ENCODE results near the gene GNAO1. TPM values are rescaled to one million over a fixed set of nuclear protein-coding genes. Genes with fewer than 3 reads are reported as not detected.

Gene GNAO1
- total and polyA plus RNA-seq, 4 donors: 34.4 to 331 (median 177) TPM

GRCh38 chr16:56275076-56275475, 83.8 kb downstream of the GNAO1 start:
- Histone ChIP-seq H3K27ac (ENCODE audit: low read depth, low read length) (no peak overlapping the region), H3K9me3 (ENCODE audit: control insufficient read depth, insufficient read depth, low read length) (no peaks in the 10 kb centered on the region), H3K27me3 (ENCODE audit: control insufficient read depth, insufficient read depth, low read length) (no peaks in the 10 kb centered on the region), H3K36me3 (ENCODE audit: control insufficient read depth, insufficient read depth, low read length) (peaks cover 21% of the 10 kb centered on the region), H3K4me3 (ENCODE audit: low read depth, low read length) (no peak overlapping the region), H3K4me1 (ENCODE audit: control insufficient read depth, insufficient read depth, low read length) (peaks cover 17% of the 10 kb centered on the region)
- DNase-seq (ENCODE audit: low read depth in 4 of 6, low spot score in 6 of 6): no peak
- WGBS (ENCODE audit: insufficient coverage): no CpG with 5 or more reads among the region's 4 CpGs

DNA sequence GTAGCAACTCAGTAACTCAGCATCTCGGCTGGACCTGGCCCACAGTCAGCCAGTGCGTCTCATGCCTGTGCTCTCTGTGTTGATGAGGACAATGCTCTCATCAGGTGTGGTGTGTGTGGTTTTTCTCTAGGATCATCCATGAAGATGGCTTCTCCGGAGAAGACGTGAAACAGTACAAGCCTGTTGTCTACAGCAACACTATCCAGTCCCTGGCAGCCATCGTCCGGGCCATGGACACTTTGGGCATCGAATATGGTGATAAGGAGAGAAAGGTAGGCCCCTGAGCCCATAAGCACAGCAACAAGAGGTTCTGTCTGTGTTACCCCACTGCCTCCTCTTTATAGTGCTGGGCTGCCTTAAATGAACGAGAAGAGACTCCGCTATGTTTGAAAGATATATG, 84.5 kb downstream of the GNAO1 start:
- Histone ChIP-seq H3K4me3 (ENCODE audit: low read depth, low read length) (no peak overlapping the region), H3K27me3 (ENCODE audit: control insufficient read depth, insufficient read depth, low read length) (no peaks in the 10 kb centered on the region), H3K36me3 (ENCODE audit: control insufficient read depth, insufficient read depth, low read length) (peaks cover 27% of the 10 kb centered on the region), H3K4me1 (ENCODE audit: control insufficient read depth, insufficient read depth, low read length) (peaks cover 22% of the 10 kb centered on the region), H3K27ac (ENCODE audit: low read depth, low read length) (no peak overlapping the region), H3K9me3 (ENCODE audit: control insufficient read depth, insufficient read depth, low read length) (no peaks in the 10 kb centered on the region)
- no peak for DNase-seq (ENCODE audit: low read depth in 4 of 6, low spot score in 6 of 6)
- 90% methylated on average over 2 of the region's 9 CpGs for WGBS (ENCODE audit: insufficient coverage)

- Histone ChIP-seq H3K4me1 (ENCODE audit: control insufficient read depth, insufficient read depth, low read length) (peaks cover 29% of the 10 kb centered on the region), H3K9me3 (ENCODE audit: control insufficient read depth, insufficient read depth, low read length) (no peaks in the 10 kb centered on the region), H3K27ac (ENCODE audit: low read depth, low read length) (no peak overlapping the region), H3K27me3 (ENCODE audit: control insufficient read depth, insufficient read depth, low read length) (no peaks in the 10 kb centered on the region), H3K36me3 (ENCODE audit: control insufficient read depth, insufficient read depth, low read length) (peaks cover 29% of the 10 kb centered on the region), H3K4me3 (ENCODE audit: low read depth, low read length) (no peak overlapping the region)
- DNase-seq (ENCODE audit: low read depth in 4 of 6, low spot score in 6 of 6): no peak
- 28% methylated on average over 5 of the region's 5 CpGs for WGBS (ENCODE audit: insufficient coverage)
Measured at GRCh38 chr16:56277075-56277474, 85.8 kb downstream of the GNAO1 start.

DNA sequence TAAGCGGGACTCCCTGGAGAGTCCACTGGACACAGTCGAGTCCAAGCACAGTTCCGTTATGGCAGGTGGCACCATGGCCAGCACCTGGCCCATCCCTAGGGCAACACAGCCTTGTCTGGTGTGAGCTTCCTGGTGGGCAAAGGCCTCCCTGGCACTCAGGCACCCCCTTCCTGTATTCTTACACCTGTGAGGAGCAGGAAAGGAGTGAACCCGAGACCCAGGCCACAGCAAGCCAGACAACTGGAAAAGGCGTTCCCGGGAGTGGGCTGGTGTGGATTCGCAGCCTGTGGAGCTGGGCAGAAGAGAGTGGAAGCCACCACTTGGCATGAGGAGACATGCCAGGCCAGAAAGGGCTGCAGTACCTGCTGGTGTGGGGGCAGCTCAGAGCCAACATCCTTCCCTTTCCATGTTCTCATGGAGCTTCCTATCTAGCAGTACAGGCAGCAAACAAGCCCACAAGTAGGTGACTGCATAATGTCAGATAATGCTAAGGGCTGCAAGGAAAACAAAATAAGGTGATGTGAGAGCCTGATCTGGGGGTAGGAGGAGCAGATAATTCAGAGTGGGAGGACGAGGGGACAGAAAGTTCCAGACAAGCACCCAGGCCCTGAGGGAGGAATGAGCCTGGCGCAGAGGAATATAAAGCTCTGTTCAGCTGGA, 87.0 kb downstream of the GNAO1 start:
- no peak for DNase-seq (ENCODE audit: low read depth in 4 of 6, low spot score in 6 of 6)
- H3K27ac ChIP-seq (ENCODE audit: low read depth, low read length): no peak overlapping the region
- 94% methylated on average over 8 of the region's 9 CpGs for WGBS (ENCODE audit: insufficient coverage)

DNA sequence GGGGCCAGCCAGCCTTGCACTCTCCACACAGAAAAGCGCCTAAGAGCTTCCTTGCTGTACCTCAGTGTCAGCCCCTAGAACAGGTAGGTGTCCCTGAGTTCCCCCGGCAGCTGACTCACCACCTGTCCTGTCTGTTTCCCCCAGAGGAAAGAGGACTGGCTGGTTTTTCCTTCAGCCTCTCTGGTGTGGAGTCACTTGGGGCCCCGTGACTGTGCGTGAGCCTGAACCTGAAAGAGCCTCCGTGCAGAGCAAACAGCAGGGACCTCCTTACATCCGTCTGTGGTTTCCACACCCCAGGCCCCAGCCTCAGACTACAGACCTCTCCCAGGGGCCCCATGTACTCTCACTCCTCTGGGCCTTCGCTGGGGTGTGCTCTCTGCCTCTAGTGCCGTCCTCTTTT, 87.8 kb downstream of the GNAO1 start:
- WGBS (ENCODE audit: insufficient coverage): 82% methylated on average over 8 of the region's 8 CpGs
- Histone ChIP-seq H3K9me3 (ENCODE audit: control insufficient read depth, insufficient read depth, low read length) (no peaks in the 10 kb centered on the region), H3K4me1 (ENCODE audit: control insufficient read depth, insufficient read depth, low read length) (peaks cover 30% of the 10 kb centered on the region), H3K36me3 (ENCODE audit: control insufficient read depth, insufficient read depth, low read length) (peaks cover 29% of the 10 kb centered on the region), H3K27me3 (ENCODE audit: control insufficient read depth, insufficient read depth, low read length) (no peaks in the 10 kb centered on the region), H3K27ac (ENCODE audit: low read depth, low read length) (no peak overlapping the region), H3K4me3 (ENCODE audit: low read depth, low read length) (no peak overlapping the region)
- no peak for DNase-seq (ENCODE audit: low read depth in 4 of 6, low spot score in 6 of 6)

More for the DNA sequence above, 87.0 kb downstream of the GNAO1 start:
- Histone ChIP-seq H3K4me1 (ENCODE audit: control insufficient read depth, insufficient read depth, low read length) (peaks cover 29% of the 10 kb centered on the region), H3K36me3 (ENCODE audit: control insufficient read depth, insufficient read depth, low read length) (peaks cover 29% of the 10 kb centered on the region), H3K27me3 (ENCODE audit: control insufficient read depth, insufficient read depth, low read length) (no peaks in the 10 kb centered on the region), H3K4me3 (ENCODE audit: low read depth, low read length) (no peak overlapping the region), H3K9me3 (ENCODE audit: control insufficient read depth, insufficient read depth, low read length) (no peaks in the 10 kb centered on the region)

- no peaks in the 10 kb centered on the region for H3K9me3 ChIP-seq (ENCODE audit: control insufficient read depth, insufficient read depth, low read length)
- DNase-seq (ENCODE audit: low read depth in 4 of 6, low spot score in 6 of 6): no peak
- H3K4me1 ChIP-seq (ENCODE audit: control insufficient read depth, insufficient read depth, low read length): peaks cover 38% of the 10 kb centered on the region
- H3K27ac ChIP-seq (ENCODE audit: low read depth, low read length): no peak overlapping the region
- no peaks in the 10 kb centered on the region for H3K27me3 ChIP-seq (ENCODE audit: control insufficient read depth, insufficient read depth, low read length)
- H3K36me3 ChIP-seq (ENCODE audit: control insufficient read depth, insufficient read depth, low read length): peaks cover 36% of the 10 kb centered on the region
- no peak overlapping the region for H3K4me3 ChIP-seq (ENCODE audit: low read depth, low read length)
- 94% methylated on average over 2 of the region's 2 CpGs for WGBS (ENCODE audit: insufficient coverage)
Measured at GRCh38 chr16:56279914-56280313, 88.6 kb downstream of the GNAO1 start.

DNA sequence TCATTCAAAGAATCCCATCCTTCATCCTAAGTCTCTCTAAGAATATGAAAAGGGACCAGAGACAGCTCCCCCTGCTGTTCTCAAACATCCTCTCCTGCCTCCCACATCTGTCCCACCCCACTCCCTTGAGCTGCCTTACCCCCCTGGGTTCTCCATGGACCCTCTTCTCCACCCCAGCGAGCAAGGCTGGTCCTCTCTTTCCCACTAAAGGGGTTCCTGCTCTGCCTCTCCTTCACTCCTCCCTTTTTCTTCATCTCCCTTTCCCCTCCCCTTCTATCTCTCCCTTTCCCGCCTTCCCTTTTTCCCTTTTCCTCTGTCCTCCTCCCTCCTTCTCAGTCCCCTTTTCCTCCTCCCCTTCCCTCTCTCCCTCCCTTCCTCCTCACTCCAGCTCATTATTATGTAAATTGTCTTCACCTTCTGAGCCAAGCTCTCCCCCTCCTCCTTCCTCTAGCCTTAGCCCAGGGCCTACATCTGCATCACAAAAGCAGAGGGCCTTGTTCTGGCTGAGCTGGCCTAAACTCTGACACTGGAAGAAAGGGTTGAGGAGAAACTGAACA, 90.0 kb downstream of the GNAO1 start:
- peak in 4 of 6 donors; percentile 57 to 93 (median 80) for DNase-seq (ENCODE audit: low read depth in 4 of 6, low spot score in 6 of 6)
- Histone ChIP-seq H3K4me1 (ENCODE audit: control insufficient read depth, insufficient read depth, low read length) (peaks cover 44% of the 10 kb centered on the region), H3K9me3 (ENCODE audit: control insufficient read depth, insufficient read depth, low read length) (no peaks in the 10 kb centered on the region), H3K4me3 (ENCODE audit: low read depth, low read length) (no peak overlapping the region), H3K27ac (ENCODE audit: low read depth, low read length) (peak overlapping the region; percentile 57), H3K27me3 (ENCODE audit: control insufficient read depth, insufficient read depth, low read length) (no peaks in the 10 kb centered on the region), H3K36me3 (ENCODE audit: control insufficient read depth, insufficient read depth, low read length) (peaks cover 38% of the 10 kb centered on the region)
- WGBS (ENCODE audit: insufficient coverage): 16% methylated on average over 2 of the region's 2 CpGs

GRCh38 chr16:56282451-56282850, 91.2 kb downstream of the GNAO1 start:
- 61% methylated on average over 3 of the region's 3 CpGs for WGBS (ENCODE audit: insufficient coverage)
- H3K27ac ChIP-seq (ENCODE audit: low read depth, low read length): no peak overlapping the region

GRCh38 chr16:56284521-56284920, 93.2 kb downstream of the GNAO1 start:
- DNase-seq (ENCODE audit: low read depth in 4 of 6, low spot score in 6 of 6): no peak
- Histone ChIP-seq H3K4me3 (ENCODE audit: low read depth, low read length) (no peak overlapping the region), H3K27me3 (ENCODE audit: control insufficient read depth, insufficient read depth, low read length) (no peaks in the 10 kb centered on the region), H3K4me1 (ENCODE audit: control insufficient read depth, insufficient read depth, low read length) (peaks cover 60% of the 10 kb centered on the region), H3K27ac (ENCODE audit: low read depth, low read length) (no peak overlapping the region), H3K36me3 (ENCODE audit: control insufficient read depth, insufficient read depth, low read length) (peaks cover 38% of the 10 kb centered on the region), H3K9me3 (ENCODE audit: control insufficient read depth, insufficient read depth, low read length) (no peaks in the 10 kb centered on the region)
- 91% methylated on average over 2 of the region's 2 CpGs for whole genome bisulfite sequencing (ENCODE audit: insufficient coverage)

More at GRCh38 chr16:56282451-56282850, 91.2 kb downstream of the GNAO1 start:
- H3K9me3 ChIP-seq (ENCODE audit: control insufficient read depth, insufficient read depth, low read length): no peaks in the 10 kb centered on the region
- no peak overlapping the region for H3K4me3 ChIP-seq (ENCODE audit: low read depth, low read length)
- no peak for DNase-seq (ENCODE audit: low read depth in 4 of 6, low spot score in 6 of 6)
- H3K4me1 ChIP-seq (ENCODE audit: control insufficient read depth, insufficient read depth, low read length): peaks cover 44% of the 10 kb centered on the region
- peaks cover 47% of the 10 kb centered on the region for H3K36me3 ChIP-seq (ENCODE audit: control insufficient read depth, insufficient read depth, low read length)
- H3K27me3 ChIP-seq (ENCODE audit: control insufficient read depth, insufficient read depth, low read length): no peaks in the 10 kb centered on the region

- peaks cover 54% of the 10 kb centered on the region for H3K4me1 ChIP-seq (ENCODE audit: control insufficient read depth, insufficient read depth, low read length)
- DNase-seq (ENCODE audit: low read depth in 4 of 6, low spot score in 6 of 6): no peak
- 75% methylated on average over 5 of the region's 7 CpGs for WGBS (ENCODE audit: insufficient coverage)
- no peak overlapping the region for H3K4me3 ChIP-seq (ENCODE audit: low read depth, low read length)
- peaks cover 27% of the 10 kb centered on the region for H3K36me3 ChIP-seq (ENCODE audit: control insufficient read depth, insufficient read depth, low read length)
- H3K27ac ChIP-seq (ENCODE audit: low read depth, low read length): no peak overlapping the region
- H3K9me3 ChIP-seq (ENCODE audit: control insufficient read depth, insufficient read depth, low read length): no peaks in the 10 kb centered on the region
- H3K27me3 ChIP-seq (ENCODE audit: control insufficient read depth, insufficient read depth, low read length): no peaks in the 10 kb centered on the region
Measured at GRCh38 chr16:56286809-56287208, 95.5 kb downstream of the GNAO1 start.

Data from spinal cord (tissue), 10 donors.